ENCODE measurements around the gene KDM8.
"Not testable (repeated sequence)": the region's sequence is repeated elsewhere in the genome, so short reads cannot be mapped to it uniquely, and the experiment has no call there.

KDM8 gene

GRCh38 chr16:27199736-27200135, 3.6 kb upstream of the KDM8 start:
- no peak for DNase-seq (ENCODE audit: low read depth, low spot score)
- no peak overlapping the region for H3K4me3 ChIP-seq (ENCODE audit: low read depth, low read length)
- TF ChIP-seq, protein P1, sequence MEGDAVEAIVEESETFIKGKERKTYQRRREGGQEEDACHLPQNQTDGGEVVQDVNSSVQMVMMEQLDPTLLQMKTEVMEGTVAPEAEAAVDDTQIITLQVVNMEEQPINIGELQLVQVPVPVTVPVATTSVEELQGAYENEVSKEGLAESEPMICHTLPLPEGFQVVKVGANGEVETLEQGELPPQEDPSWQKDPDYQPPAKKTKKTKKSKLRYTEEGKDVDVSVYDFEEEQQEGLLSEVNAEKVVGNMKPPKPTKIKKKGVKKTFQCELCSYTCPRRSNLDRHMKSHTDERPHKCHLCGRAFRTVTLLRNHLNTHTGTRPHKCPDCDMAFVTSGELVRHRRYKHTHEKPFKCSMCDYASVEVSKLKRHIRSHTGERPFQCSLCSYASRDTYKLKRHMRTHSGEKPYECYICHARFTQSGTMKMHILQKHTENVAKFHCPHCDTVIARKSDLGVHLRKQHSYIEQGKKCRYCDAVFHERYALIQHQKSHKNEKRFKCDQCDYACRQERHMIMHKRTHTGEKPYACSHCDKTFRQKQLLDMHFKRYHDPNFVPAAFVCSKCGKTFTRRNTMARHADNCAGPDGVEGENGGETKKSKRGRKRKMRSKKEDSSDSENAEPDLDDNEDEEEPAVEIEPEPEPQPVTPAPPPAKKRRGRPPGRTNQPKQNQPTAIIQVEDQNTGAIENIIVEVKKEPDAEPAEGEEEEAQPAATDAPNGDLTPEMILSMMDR (IDR thresholded peaks at IDR 0.05; ENCODE audit: insufficient read depth, low read length, missing control alignments), result no peak
- ChIA-PET POLR2A (no interaction called here), CTCF (interaction anchor here (1.1 to 1.8 kb wide), 2 partner anchors 21 to 168 kb away, joined by 3 to 9 read pairs; no protein-coding TSS in a partner anchor)

- H3K4me3 ChIP-seq (ENCODE audit: low read depth, low read length); POLR2A ChIA-PET; DNase-seq (ENCODE audit: low read depth, low spot score); CTCF ChIA-PET: not testable (repeated sequence)
Measured at GRCh38 chr16:27200914-27201313, 2.4 kb upstream of the KDM8 start.

- ChIA-PET CTCF (interaction anchor here (0.6 to 2.2 kb wide), 8 partner anchors 9 to 165 kb away, joined by 3 to 11 read pairs (median 4); no protein-coding TSS in a partner anchor), POLR2A (interaction anchor here (0.6 to 2.2 kb wide), 5 partner anchors 19 to 242 kb away, joined by 3 to 11 read pairs (median 3); no protein-coding TSS in a partner anchor)
- TF ChIP-seq, protein P1 (IDR thresholded peaks at IDR 0.05; ENCODE audit: insufficient read depth, low read length, missing control alignments), result no peak
- peak; percentile 59 for DNase-seq (ENCODE audit: low read depth, low spot score)
- H3K4me3 ChIP-seq (ENCODE audit: low read depth, low read length), result peak overlapping the region; percentile 99
Measured at GRCh38 chr16:27202923-27203506, 311 bp upstream of the KDM8 start.

DNA sequence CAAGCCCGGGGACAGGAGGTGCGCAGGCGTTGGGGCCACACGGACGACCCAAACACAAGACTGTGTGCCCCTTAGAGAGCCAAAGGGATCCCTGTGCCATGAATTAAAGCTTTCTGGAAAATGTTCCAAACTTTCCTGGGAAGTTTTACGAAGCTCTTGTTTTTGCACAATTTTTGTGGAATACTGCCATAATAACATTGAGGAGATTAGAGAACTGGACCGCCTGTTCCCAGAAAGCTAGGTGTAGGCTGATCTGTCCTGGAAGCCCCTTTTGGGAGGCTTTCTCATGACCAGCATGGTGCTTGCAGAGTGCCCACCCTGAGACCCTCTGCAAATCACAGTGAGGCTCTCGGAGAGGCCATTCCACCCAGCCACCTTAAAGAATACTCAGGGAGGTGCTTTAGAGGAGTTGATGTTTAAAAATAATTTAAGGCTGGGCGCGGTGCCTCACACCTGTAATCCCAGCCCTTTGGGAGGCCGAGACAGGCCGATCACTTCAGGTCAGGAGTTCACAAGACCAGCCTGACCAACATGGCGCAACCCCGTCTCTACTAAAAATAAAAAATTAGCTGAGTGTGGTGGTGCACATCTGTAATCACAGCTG, 1.1 kb downstream of the KDM8 start:
- ChIA-PET POLR2A (interaction anchor here (0.6 to 2.2 kb wide), 8 partner anchors 8 to 35 kb away, joined by 3 to 11 read pairs (median 3); no protein-coding TSS in a partner anchor), CTCF (interaction anchor here (1.0 to 2.2 kb wide), 6 partner anchors 26 to 253 kb away, joined by 3 to 11 read pairs (median 6); no protein-coding TSS in a partner anchor)
- no peak for DNase-seq (ENCODE audit: low read depth, low spot score)

GRCh38 chr16:27205423-27206065, 2.2 kb downstream of the KDM8 start:
- ChIA-PET POLR2A (interaction anchor here (2.2 kb wide), 1 partner anchor 17 kb away, joined by 11 read pairs; no protein-coding TSS in a partner anchor), CTCF (interaction anchor here (0.5 to 1.6 kb wide), 3 partner anchors 26 to 107 kb away, joined by 3 to 7 read pairs (median 4); no protein-coding TSS in a partner anchor)
- DNase-seq (ENCODE audit: low read depth, low spot score), result no peak
- no peak overlapping the region for H3K4me3 ChIP-seq (ENCODE audit: low read depth, low read length)
- TF ChIP-seq, protein P1 (IDR thresholded peaks at IDR 0.05; ENCODE audit: insufficient read depth, low read length, missing control alignments), result no peak

More for the DNA sequence above, 1.1 kb downstream of the KDM8 start:
- peak overlapping the region; percentile 81 for H3K4me3 ChIP-seq (ENCODE audit: low read depth, low read length)
- TF ChIP-seq, protein P1 (IDR thresholded peaks at IDR 0.05; ENCODE audit: insufficient read depth, low read length, missing control alignments), result no peak

GRCh38 chr16:27207121-27207520, 3.8 kb downstream of the KDM8 start:
- DNase-seq (ENCODE audit: low read depth, low spot score); CTCF ChIA-PET; POLR2A ChIA-PET; H3K4me3 ChIP-seq (ENCODE audit: low read depth, low read length): not testable (repeated sequence)
